NB4 (cell line): Measurements from ENCODE around the gene OPCML.

Experiments used
- DNase-seq: peaks from one replicate; pipeline ENCODE4 v3.0.0; 2010; ENCODE audit warnings: low read depth
- H3K4me3 ChIP-seq: one replicate; pipeline ENCODE4 v1.5.1; 2011; ENCODE audit warnings: mild to moderate bottlenecking, low read depth, low read length, moderate library complexity
- CTCF ChIP-seq: IDR thresholded peaks from one replicate; pipeline ENCODE4 v1.5.1; 2012; ENCODE audit warnings: low read depth, low read length
- MAX ChIP-seq: IDR thresholded peaks from 2 replicates; pipeline ENCODE4 v1.6.1; 2011; ENCODE audit warnings: low read depth, low read length
- MYC ChIP-seq: IDR thresholded peaks from 2 replicates; pipeline ENCODE4 v1.6.1; 2011; ENCODE audit warnings: low read depth, low read length
- POLR2A ChIP-seq: IDR thresholded peaks from 2 replicates; pipeline ENCODE4 v1.6.1; 2011; ENCODE audit warnings: mild to moderate bottlenecking; ENCODE audit not compliant: insufficient read length; ENCODE audit errors: extremely low read depth

The OPCML gene

GRCh38 chr11:133555034-133555433 lies 22.7 kb upstream of the OPCML start:
- DNase-seq, result no peak
- H3K4me3 ChIP-seq, result no peak overlapping the region
- TF ChIP-seq MAX (no peak), POLR2A (no peak), CTCF (no peak), MYC (no peak)

GRCh38 chr11:133553885-133554740 lies 21.8 kb upstream of the OPCML start:
- TF ChIP-seq MAX (no peak), POLR2A (no peak), MYC (no peak), CTCF (no peak)
- DNase-seq, result no peak
- H3K4me3 ChIP-seq, result no peak overlapping the region

GRCh38 chr11:133552938-133553337 lies 20.6 kb upstream of the OPCML start:
- no peak for DNase-seq
- TF ChIP-seq POLR2A (no peak), MYC (no peak), MAX (no peak), CTCF (no peak)
- no peak overlapping the region for H3K4me3 ChIP-seq

- no peak for DNase-seq
- TF ChIP-seq MAX (no peak), MYC (no peak), CTCF (no peak), POLR2A (no peak)
- no peak overlapping the region for H3K4me3 ChIP-seq
Observed at GRCh38 chr11:133551064-133551463, 18.8 kb upstream of the OPCML start.

- no peak overlapping the region for H3K4me3 ChIP-seq
- TF ChIP-seq MAX (no peak), CTCF (no peak), POLR2A (no peak), MYC (no peak)
- DNase-seq, result no peak
Observed at GRCh38 chr11:133549826-133550225, 17.5 kb upstream of the OPCML start.
